LNCaP clone FGC (cell line): ENCODE measurements around the gene SLIT1.
A peak's percentile ranks its signal among the peaks of the same experiment; 100 is the strongest.

Experiments used
- DNase-seq: peaks from one replicate; pipeline ENCODE4 v3.0.0-alpha.2; 2011; ENCODE audit warnings: low read depth
- H3K4me3 ChIP-seq: 2 replicates; pipeline ENCODE4 v1.5.1; 2011; ENCODE audit warnings: mild to moderate bottlenecking, low read depth, low read length, control low read depth
- CTCF ChIP-seq: IDR thresholded peaks from 2 replicates; pipeline ENCODE4 v1.5.1; 2012; ENCODE audit warnings: mild to moderate bottlenecking; ENCODE audit not compliant: control insufficient read depth, insufficient read depth; ENCODE audit errors: extremely low read depth

Gene SLIT1

GRCh38 chr10:96999337-96999736, 186.4 kb downstream of the SLIT1 start:
- no peak for TF ChIP-seq CTCF
- no peak for DNase-seq
- H3K4me3 ChIP-seq, result no peak overlapping the region

- no peak overlapping the region for H3K4me3 ChIP-seq
- TF ChIP-seq CTCF, result no peak
- DNase-seq, result no peak
Measured at GRCh38 chr10:96998329-96998888, 187.3 kb downstream of the SLIT1 start.

GRCh38 chr10:96996275-96996965, 189.3 kb downstream of the SLIT1 start:
- H3K4me3 ChIP-seq, result no peak overlapping the region
- DNase-seq, result no peak
- TF ChIP-seq CTCF, result no peak

- no peak overlapping the region for H3K4me3 ChIP-seq
- TF ChIP-seq CTCF, result peak; percentile 24; the same call in 1 of the 2 replicates
- peak; percentile 80 for DNase-seq
Measured at GRCh38 chr10:96995851-96996250, 189.9 kb downstream of the SLIT1 start.

- TF ChIP-seq CTCF, result no peak
- H3K4me3 ChIP-seq, result no peak overlapping the region
- no peak for DNase-seq
Measured at GRCh38 chr10:96992721-96993120, 193.0 kb downstream of the SLIT1 start.

- no peak for TF ChIP-seq CTCF
- no peak overlapping the region for H3K4me3 ChIP-seq
- DNase-seq, result no peak
Measured at GRCh38 chr10:96991313-96991841, 194.4 kb downstream of the SLIT1 start.
